GM18868 (cell line): ENCODE measurements around the gene FLII.
"Not testable (repeated sequence)": the region's sequence is repeated elsewhere in the genome, so short reads cannot be mapped to it uniquely, and the experiment has no call there.

Source experiments
- ATAC-seq: cut with Tn5 transposase; IDR thresholded peaks from one replicate; pipeline ENCODE4 v1.9.1; 2021; ENCODE audit warnings: mild to moderate bottlenecking, moderate library complexity; ENCODE audit not compliant: unreplicated experiment

FLII gene

DNA sequence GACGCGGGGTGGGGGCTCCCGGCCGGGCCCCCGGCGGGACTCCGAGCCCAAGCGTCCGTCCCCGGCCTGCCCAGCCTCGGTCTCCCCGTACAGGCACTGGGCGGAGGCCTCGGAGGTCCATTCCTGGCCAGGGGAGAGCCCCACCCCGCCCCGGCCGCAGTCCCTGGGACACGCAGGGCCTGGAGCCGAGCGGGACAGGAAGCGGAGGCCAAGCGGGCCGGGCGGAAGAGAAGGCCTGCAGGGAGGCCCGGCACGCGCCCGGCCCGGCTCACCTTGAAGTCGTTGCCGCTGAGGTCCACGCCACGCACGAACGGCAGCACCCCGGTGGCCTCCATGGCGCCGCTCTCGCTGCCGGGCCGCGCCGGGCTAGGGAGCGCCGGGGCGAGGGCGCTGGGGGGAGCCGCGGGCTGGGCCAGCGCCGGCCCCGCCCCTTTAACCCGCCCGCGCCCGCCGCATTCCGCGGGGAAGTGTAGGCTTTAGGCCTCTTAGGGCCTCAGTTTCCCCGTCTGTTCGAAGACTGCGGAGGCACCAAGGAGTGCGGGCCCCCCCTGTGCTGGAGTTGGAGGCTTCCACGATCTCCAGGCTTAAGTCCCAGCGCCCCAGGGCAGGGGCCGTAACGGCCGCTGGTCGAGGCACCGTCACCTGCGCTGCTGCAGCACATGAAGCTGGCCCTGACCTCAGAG lies at the start of gene FLII:
TSS of gene FLII (minus strand) at position 383 of the 683 bp plus-strand sequence. CDS start at position 335, 48 bp downstream.
- ATAC-seq = no peak

DNA sequence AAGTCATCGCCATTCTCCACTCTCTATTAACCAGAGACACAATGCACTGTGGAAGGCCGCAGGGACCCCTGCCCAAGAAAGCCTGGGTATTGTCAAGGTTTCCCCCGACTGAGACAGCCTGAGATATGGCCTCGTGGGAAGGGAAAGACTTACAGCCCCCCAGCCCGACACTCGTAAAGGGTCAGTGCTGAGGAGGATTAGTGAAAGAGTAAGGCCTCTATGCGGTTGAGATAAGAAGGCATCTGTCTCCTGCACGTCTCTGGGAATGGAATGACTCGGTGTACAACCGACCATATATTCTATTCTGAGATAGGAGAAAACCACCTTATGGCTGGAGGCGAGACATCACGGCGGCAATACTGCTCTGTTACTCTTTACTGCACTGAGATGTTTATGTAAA lies 44.7 kb upstream of the FLII start:
- not testable (repeated sequence) for ATAC-seq

DNA sequence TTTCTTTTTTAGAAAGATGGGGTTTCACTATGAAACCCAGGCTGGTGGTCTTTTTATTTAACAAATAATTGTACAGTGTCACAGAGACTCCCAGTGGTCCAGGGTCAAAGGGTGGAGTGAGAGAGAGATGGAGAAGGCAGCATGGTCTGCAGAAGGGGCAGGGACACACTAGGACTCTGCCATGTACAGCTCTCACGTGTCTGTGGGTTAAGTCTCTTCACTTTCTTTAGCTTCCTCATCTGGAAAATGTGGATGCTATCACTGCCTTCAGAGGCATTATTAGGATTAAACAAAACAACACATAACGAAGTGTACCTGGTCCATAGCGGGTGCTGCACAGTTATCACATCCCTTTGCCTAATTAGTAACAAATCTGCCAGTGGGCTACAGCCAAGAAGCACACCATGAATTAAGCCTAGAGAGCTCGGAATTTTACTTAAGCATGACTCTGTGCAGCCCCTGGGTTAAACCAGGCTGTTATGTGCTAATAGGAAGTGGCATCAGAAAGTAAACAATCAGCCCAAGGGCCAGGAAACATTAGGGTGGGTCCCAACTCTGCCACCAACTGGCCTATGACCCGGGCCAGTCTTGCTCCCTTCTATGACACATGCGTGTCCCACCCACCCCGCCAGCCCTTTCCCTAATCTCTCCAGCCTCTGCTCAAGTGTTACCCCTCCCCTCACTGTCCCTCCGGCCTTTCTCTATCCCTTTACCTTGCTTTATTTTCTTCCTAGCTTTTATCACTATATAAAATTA lies 42.4 kb upstream of the FLII start:
- ATAC-seq = no peak

DNA sequence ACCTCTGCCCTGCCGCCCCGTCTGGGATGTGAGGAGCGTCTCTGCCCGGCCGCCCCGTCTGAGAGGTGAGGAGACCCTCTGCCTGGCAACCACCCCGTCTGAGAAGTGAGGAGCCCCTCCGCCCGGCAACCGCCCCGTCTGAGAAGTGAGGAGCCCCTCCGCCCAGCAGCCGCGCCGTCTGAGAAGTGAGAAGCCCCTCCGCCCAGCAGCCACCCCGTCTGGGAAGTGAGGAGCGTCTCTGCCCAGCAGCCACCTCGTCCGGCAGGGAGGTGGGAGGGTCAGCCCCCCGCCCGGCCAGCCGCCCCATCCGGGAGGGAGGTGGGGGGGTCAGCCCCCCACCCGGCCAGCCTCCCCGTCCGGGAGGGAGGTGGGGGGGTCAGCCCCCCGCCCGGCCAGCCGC lies 39.5 kb upstream of the FLII start:
- not testable (repeated sequence) for ATAC-seq

DNA sequence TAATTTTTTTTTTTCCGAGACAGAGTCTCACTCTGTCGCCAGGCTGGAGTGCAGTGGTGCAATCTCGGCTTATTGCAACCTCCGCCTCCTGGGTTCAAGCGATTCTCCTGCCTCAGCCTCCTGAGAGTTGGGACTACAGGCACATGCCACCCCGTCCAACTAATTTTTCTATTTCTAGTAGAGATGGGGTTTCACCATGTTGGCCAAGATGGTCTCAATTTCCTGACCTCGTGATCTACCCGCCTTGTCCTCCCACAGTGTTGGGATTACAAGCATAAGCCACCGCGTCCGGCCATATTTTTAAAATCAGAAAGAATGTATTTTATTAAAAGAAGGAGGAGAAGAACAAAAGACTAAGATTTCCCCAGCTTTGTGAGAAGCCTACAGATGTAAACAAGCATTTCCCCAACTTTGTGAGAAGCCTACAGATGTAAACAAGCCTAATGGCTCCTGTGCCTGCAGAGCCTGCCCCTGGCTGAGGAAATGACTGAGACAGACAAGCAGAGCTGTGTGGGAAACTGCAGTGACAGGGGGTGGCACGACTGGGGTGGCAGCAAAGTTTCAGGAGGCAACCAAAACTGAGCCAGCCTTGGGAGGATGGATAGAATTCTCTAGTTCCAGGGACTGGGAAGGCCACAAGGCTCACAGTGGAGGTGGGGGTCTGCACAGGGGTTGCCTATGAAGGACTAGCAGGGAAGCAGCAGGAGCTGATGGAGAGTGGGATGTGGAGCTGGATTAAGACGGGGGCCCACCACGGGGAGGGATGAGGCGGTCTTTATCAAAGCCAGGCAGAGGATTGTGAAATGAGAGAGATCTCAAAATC lies 33.4 kb upstream of the FLII start:
- ATAC-seq = no peak

DNA sequence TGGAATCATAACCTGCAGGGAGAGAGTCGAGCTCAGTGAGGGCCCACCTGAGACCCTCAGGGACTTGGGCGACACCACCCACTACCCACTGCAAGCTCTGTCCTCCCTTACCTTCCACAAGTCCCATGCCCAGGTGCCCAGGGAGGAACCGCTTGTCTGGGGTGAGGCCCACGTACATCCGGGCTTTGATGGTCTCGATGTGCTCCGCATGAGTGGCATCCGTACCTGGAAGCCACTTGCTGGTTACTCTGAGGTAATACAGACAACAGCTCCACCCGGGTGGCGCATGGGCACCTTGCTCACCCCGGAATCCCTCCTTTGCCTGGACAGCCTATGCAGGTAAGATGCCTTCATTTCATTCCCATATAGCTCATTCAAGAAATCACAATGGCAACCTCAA lies 26.8 kb upstream of the FLII start:
- no peak for ATAC-seq

DNA sequence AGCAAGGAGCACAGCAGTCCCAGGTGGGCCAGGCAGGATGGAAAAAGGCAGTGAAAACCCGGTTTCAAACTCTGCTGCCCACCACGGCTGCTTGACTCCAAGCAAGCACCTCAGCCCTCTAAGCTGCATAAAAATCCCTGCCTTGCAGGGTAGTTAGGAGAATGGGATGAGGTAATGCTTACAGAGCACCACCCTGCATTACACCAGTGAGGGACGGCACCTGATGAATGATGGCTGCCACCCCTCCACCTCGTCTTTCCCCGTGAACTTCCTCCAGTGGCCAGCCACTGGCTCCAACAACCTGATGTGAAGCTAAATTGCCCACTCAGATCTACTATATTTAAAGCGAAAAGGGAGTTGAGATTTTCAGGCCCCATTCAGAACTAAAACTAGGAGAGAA lies 23.2 kb upstream of the FLII start:
- no peak for ATAC-seq

DNA sequence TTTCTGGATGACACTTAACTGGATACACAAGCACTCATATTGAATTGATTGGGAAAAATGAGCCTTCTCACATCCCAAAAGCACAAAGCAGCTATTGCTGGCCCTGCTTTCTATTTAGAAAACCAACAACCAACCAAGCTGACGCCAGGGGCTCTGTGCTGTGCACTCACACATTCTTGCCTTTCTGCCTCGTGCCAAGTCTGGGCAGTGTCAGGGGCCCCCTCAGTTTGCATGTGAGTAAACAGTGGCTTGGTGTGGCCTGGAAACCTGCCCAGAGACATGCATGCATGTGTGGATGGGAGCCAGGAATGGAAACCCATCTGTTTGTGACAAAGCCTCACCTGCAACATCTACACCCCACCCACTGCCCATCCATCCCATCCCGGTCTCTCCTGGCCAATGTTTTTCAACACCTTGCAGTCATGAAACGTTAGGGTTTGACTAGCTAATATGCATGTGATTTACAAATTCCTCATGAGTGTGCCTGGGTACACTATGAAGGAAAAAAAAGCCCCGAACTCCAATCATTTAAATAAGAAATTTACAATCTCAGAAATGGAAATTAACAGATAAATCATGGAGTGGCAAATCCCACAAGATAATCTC lies 22.3 kb upstream of the FLII start:
- ATAC-seq = no peak

DNA sequence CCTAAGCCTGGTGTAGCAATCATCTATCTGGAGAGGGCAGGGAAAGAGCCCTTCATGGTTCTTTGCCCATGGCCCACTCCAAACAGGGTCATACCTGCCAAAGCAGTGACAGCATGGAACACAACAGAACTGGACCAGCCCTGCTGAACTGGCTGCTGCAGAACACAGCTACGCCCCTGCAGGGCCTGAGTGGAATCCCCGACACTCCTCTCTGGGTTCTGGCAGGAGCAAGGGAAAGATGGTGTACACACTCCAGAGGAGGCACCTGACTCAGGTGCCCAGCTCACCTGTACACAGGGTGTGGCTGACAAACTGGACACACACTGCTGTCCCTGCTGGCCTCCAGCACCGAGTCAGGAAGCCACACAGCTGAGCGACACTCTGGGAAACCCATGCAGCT lies 21.7 kb upstream of the FLII start:
- ATAC-seq = no peak

DNA sequence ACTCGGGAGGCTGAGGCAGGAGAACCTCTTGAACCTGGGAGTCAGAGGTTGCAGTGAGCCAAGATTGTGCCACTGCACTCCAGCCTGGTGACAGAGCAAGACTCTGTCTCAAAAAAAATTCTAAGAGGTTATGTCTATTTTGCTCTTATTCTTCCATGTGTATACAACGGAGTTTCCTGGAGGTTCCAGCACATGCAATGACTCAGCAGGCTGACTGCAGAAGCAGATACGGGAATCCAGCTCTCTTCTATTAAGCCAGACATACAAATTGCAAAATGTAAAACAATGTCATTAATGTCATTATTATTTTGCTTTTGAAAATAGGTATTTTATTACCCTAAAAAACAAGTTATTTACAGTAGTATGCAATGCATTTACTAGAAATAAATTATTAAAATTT lies 20.3 kb upstream of the FLII start:
- no peak for ATAC-seq

DNA sequence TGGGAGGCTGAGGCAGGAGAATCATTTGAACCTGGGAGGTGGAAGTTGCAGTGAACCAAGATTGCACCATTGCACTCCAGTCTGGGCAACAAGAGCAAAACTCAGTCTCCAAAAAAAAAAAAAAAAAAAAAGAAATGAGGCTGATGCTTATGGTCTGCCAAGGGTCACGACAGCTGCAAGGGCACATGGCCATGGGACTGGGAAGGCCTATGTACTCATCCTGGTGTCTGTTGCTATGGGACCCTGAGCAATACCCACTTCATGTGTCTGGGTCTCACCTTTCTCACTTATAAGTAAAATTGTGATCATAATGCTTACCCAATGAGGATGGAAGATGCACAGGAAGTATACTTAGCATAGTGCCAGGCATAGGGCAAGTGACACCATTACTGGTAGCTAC lies 18.5 kb upstream of the FLII start:
- no peak for ATAC-seq

DNA sequence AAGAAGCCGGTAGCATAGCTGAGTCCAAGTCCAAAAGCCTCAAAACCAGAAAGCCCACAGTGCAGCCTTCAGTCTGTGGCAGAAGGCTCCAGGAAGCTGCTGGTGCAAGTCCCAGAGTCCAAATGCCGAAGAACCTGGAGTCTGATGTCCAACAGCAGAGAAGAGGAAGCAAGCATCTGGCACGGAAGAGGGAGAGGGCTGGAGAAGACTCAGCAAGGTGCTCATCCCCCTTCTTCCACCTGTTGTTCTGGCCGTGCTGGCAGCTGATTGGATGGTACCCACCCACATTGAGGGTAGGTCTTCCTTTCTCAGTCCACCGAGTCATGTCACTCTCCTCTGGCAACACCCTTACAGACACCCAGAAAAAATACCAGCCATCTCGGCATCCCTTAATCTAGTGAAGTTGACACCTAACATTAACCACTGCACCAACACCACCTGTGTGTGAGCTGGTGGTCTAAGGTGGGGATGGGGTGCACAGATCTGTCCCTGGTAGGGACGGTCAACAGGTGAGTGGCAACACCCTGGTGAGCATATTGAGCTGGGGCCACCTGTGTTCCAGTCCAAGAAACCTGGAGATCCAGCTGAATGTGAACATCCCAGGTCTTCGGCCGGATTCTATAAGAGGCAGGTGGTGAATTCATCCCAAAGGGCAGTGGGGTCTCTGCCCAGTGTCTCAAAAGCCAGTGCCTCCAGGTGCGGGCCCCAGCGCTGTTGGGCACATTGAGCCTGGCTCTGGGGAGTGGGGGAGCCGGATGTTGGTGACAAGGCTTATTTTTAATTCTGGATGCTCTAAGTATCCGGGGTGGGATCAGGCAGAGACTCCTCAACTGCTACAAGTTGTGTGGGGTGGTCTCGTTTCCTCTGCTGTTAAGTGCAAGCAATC lies 11.8 kb upstream of the FLII start:
- no peak for ATAC-seq

DNA sequence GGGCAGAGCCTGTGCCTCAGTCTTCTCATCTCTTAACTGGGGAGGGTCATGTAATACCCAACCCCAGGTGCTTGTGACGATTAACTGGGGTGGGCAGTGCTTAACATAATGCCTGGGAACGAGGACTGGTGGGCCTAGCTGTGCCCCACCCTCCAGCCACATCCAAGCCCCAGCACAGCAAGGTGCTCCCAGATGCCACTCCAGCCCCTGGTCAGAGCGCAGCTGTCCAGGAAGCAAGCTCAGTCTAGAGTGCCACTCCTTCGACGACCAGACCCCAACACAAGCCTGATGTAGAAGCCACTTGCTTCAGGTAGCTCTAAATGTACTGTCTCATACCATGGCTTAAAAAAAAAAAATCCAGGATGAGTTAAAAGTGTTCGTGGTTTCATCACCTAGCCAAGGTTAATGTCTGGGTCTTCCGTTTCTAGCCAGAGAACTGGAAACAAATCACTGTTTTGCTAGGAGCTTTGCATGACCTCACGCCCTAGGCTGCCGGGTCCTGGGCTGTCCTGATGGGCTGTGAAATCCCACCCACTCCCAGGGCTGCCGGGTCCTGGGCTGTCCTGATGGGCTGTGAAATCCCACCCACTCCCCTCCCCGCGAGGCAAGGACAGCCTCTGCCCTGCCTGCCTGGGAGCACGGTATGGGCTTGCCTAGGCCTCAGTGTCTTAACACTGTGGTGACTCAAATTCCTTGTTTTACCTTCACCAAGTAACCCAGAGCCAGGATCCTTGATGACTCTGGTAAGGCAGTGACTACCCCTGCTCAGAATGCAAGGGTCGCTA lies 9.6 kb upstream of the FLII start:
- ATAC-seq = no peak

DNA sequence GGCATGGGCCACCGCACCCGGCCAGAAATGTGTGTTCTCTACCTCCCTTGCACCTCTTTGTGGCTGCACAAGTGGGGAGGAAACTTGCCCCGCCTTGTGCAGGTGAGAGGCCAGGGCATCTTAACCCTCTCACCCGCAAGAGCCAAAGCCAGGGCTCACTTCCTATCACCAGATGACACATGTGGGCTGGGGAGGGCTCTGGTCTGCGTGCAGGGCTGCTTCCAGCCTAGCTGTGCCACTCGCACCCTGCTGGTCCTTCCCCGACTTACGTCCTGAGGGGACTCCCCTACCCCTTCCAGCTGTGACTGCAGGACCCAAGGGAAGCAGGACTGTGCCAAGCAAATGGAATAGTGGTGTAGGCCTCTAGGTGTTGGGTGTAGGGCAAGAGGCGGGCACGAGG lies 8.8 kb upstream of the FLII start:
- no peak for ATAC-seq

DNA sequence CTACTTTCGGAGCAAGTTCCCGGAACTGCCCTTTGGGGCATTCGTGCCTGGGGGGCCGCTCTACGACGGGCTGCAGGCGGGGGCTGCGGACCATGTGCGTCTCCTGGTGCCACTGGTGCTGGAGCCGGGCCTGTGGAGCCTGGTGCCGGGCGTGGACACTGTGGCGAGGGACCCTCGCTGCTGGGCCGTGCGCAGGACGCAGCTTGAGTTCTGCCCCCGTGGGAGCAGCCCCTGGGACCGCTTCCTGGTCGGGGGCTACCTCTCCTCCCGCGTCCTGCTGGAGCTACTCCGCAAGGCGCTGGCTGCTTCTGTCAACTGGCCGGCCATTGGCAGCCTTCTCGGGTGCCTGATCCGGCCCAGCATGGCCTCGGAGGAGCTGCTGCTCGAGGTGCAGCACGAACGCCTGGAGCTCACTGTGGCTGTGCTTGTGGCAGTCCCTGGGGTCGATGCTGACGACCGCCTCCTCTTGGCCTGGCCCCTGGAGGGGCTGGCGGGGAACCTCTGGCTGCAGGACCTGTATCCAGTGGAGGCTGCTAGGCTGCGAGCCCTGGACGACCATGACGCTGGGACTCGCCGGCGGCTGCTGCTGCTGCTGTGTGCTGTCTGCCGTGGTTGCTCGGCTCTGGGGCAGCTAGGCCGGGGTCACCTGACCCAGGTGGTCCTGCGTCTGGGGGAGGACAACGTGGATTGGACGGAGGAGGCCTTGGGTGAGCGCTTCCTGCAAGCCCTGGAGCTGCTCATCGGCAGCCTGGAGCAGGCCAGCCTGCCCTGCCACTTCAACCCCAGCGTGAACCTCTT lies 5.5 kb upstream of the FLII start:
- ATAC-seq = no peak

DNA sequence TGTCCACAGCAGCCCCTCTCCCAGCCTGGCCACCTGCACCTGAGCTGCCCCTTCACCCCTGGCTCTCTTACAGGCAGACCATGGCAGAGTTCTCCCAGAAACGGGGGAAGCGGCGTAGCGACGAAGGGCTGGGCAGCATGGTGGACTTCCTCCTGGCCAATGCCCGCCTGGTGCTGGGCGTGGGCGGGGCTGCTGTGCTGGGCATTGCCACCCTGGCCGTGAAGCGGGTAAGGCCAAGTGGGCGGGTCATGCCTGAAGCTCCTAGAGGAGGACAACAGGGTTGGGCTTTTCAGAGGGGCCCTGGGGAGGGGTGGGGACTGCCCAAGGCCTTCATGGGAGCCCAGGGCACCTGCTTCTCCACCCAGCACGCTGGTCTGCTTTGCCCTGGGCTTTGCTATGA lies 4.1 kb upstream of the FLII start:
- ATAC-seq = no peak

DNA sequence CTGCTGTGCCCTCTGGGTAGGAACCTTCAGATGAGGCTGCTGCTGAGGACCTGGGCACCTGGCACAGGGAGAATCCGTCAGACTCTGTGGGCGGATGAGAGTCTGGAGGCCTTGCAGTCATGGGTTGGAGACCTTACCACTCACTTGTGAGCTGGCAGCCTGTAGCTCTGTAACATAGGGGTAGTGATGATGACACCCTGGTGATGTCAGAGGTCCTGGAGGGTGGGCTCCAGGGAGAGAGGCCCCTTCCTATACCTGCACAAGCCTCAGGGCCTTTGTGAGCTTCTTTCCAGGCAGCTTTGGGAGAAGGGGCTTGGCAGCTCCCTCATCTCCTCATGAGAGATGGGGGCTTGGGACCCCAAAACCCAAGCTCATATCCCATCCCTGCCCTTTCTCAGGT lies 3.6 kb upstream of the FLII start:
- ATAC-seq = no peak

DNA sequence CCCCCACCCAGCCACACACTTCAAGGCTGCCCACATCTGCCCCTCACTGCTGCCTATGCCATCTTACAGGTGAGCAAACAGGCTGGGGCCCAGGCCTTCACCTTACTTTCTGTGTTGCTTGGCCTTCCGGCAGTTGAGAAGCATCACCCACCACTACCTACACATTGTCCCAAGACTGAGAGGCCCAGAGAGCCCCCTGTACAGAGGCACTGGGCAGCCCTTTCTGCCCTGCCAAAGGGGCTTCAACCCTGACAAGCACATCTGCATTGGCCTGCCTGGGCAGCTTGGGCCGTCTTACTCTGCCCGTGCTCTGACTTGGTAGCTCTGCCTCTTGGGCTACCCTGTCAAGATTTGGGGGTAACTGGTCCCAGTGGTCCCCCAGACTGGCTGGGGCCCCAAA lies 3.1 kb upstream of the FLII start:
- ATAC-seq = no peak

DNA sequence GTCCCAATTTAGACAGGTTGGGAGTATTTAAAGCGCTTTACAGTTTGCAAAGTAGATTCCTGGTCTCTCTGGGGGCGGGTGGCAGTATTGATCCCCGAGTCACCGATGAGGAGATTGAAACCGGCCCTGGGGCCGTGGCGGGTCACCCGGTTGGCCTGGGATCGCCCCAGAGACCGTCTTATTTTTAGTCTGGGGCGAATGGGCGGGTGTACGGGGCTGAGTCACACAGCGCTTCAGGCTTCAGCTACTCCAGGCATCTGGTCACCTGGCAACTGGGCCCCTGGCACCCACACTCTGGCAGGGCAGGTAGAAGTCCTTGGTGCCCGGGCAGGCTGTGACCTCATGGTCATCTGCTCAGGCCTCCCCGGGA lies 2.6 kb upstream of the FLII start:
- no peak for ATAC-seq
